ENCODE measurements around the gene METTL26. TPM values are rescaled to one million over a fixed set of nuclear protein-coding genes. Genes with fewer than 3 reads are reported as not detected.

The METTL26 gene
- total and polyA plus RNA-seq, 9 of the 15 experiments (the other 6 are each of a cell fraction or from before 2014, with no cell fraction given): 7.3 to 262 (median 80.9) TPM

- 0 out of 2 replicates have a peak, but pooled peaks have one; percentile 72 for TF ChIP-seq MED1 (CRISPR knock-in tag; IDR thresholded peaks at IDR 0.05; ENCODE audit: borderline replicate concordance)
- TF ChIP-seq E2F3 (CRISPR knock-in tag; IDR thresholded peaks at IDR 0.05): 0 out of 2 replicates have a peak, but pooled peaks have one; percentile 40
- TF ChIP-seq ZNF785 (CRISPR knock-in tag; IDR thresholded peaks at IDR 0.05): no peak
- TF ChIP-seq SP1 (CRISPR knock-in tag; IDR thresholded peaks at IDR 0.05): no peak
- no peak for TF ChIP-seq NKRF (IDR thresholded peaks at IDR 0.05; ENCODE audit: borderline replicate concordance)
- TF ChIP-seq SNRNP70 (optimal IDR thresholded peaks at IDR 0.05; ENCODE audit: low read depth, low read length): no peak
- TF ChIP-seq HINFP (tag; conservative IDR thresholded peaks at IDR 0.05; ENCODE audit: low read depth): no peak
- no peak for TF ChIP-seq HOMEZ (CRISPR knock-in tag; IDR thresholded peaks at IDR 0.05)
- no peak for TF ChIP-seq FOXK1 (CRISPR knock-in tag; IDR thresholded peaks at IDR 0.05; ENCODE audit: borderline replicate concordance)
- TF ChIP-seq TAF9B (IDR thresholded peaks at IDR 0.05; ENCODE audit: partially characterized antibody): no peak
- no peak for TF ChIP-seq MYBL2 (IDR thresholded peaks at IDR 0.05; ENCODE audit: low read depth)
- no peak for TF ChIP-seq MYBL2 (CRISPR knock-in tag; IDR thresholded peaks at IDR 0.05; ENCODE audit: borderline replicate concordance)
- no peak for TF ChIP-seq TSHZ1 (CRISPR knock-in tag; IDR thresholded peaks at IDR 0.05)
- no peak for TF ChIP-seq TOE1 (IDR thresholded peaks at IDR 0.05; ENCODE audit: borderline replicate concordance)
- no peak for TF ChIP-seq TOE1 (CRISPR knock-in tag; IDR thresholded peaks at IDR 0.05; ENCODE audit: borderline replicate concordance, low read depth)
- TF ChIP-seq CREB1 (IDR thresholded peaks at IDR 0.05): peak; percentile 62
- peak; percentile 69; the same call in 1 of the 2 replicates for TF ChIP-seq CREB1 (CRISPR knock-in tag; IDR thresholded peaks at IDR 0.05)
- no peak for TF ChIP-seq ZNF507 (tag; conservative IDR thresholded peaks at IDR 0.05)
- no peak for TF ChIP-seq HEY1 (CRISPR knock-in tag; IDR thresholded peaks at IDR 0.05; ENCODE audit: borderline replicate concordance)
- no peak for TF ChIP-seq FOXP1 (CRISPR knock-in tag; IDR thresholded peaks at IDR 0.05)
Observed at GRCh38 chr16:667780-668518, 31.8 kb upstream of the METTL26 start, which contains the start of gene RHOT2 (continued).
